Measurements from ENCODE around the gene NCAPD2. TPM values are rescaled to one million over a fixed set of nuclear protein-coding genes. Genes with fewer than 3 reads are reported as not detected.

Gene NCAPD2
- total RNA-seq, 6 experiments from 2014 or later = 42.2 to 75.9 (median 65.4) TPM

GRCh38 chr12:6500466-6500865, 6.6 kb downstream of the NCAPD2 start:
- Mint-ChIP-seq H3K4me3 (no peak overlapping the region), H3K36me3 (ENCODE audit: low read depth) (peaks cover 8% of the 10 kb centered on the region; the same call in 1 of the 2 replicates), H3K27ac (no peak overlapping the region; the same call in 1 of the 2 replicates), H3K9me3 (no peaks in the 10 kb centered on the region), H3K27me3 (ENCODE audit: insufficient read depth) (no peaks in the 10 kb centered on the region), H3K4me1 (ENCODE audit: low read depth) (peaks cover 3% of the 10 kb centered on the region)
- DNase-seq = no peak
- TF ChIP-seq, protein P1, sequence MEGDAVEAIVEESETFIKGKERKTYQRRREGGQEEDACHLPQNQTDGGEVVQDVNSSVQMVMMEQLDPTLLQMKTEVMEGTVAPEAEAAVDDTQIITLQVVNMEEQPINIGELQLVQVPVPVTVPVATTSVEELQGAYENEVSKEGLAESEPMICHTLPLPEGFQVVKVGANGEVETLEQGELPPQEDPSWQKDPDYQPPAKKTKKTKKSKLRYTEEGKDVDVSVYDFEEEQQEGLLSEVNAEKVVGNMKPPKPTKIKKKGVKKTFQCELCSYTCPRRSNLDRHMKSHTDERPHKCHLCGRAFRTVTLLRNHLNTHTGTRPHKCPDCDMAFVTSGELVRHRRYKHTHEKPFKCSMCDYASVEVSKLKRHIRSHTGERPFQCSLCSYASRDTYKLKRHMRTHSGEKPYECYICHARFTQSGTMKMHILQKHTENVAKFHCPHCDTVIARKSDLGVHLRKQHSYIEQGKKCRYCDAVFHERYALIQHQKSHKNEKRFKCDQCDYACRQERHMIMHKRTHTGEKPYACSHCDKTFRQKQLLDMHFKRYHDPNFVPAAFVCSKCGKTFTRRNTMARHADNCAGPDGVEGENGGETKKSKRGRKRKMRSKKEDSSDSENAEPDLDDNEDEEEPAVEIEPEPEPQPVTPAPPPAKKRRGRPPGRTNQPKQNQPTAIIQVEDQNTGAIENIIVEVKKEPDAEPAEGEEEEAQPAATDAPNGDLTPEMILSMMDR (IDR thresholded peaks at IDR 0.05) = no peak

DNA sequence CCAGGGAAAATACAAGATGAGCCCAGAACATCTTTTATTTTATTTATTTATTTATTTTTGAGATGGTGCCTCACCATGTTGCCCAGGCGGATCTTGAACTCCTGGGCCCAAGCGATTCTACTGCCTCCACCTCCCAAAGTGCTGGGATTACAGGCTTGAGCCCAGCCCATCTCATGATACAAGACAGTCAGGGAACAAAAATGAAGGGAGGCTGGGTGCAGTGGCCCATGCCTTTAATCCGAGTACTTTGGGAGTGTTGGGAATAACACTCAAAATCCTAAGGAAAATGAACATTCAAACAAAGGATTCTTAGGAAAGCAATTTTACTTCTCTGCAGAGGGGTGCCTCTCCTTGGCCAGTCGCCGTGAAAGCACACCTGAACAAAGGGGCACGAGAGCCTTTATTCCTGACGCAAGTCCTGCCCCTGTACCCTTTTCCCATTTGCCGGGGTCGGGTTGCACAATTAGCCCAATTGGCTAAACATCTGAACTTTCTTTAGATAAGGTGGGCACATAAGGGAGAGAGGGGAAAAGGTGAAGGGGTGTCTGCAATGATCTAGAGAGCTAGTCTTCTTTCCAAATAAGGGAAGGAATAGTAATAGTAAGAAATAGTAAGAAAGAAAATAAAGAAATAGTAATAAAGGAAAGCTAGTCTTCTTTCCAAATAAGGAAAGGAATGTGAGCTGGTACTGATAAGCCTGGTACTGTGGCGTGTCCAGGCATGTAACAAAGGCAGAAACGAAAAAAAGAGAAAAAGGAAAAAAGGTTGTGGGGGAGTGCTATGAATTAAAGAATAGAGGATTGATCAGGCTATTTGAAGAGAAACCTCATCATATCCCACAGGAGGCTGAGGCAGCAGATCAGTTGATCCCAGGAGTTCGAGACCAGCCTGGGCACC, 13.4 kb downstream of the NCAPD2 start:
- TF ChIP-seq, protein P1 (IDR thresholded peaks at IDR 0.05) = no peak
- no peak overlapping the region for H3K4me3 Mint-ChIP-seq
- H3K9me3 Mint-ChIP-seq = no peaks in the 10 kb centered on the region
- H3K27ac Mint-ChIP-seq = peak overlapping the region; percentile 85
- no peak for DNase-seq
- H3K36me3 Mint-ChIP-seq (ENCODE audit: low read depth) = peaks cover 35% of the 10 kb centered on the region
- peaks cover 9% of the 10 kb centered on the region for H3K4me1 Mint-ChIP-seq (ENCODE audit: low read depth)
- H3K27me3 Mint-ChIP-seq (ENCODE audit: insufficient read depth) = peaks cover 3% of the 10 kb centered on the region; the same call in 1 of the 2 replicates

DNA sequence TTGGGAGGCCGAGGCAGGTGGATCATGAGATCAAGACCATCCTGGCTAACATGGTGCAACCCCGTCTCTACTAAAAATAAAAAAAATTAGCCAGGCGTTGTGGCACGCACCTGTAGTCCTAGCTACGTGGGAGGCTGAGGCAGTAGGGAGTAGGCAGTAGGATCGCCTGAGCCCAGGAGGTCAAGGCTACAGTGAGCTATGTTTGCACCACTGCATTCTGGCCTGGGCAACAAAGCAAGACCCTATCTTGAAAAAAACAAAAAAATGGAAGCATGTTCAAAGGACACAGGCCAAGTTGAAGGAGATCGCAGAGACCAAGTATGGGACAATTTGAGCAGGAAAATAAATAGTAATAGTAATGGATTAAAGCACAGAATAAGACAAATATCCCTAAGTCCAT, 14.2 kb downstream of the NCAPD2 start:
- Mint-ChIP-seq H3K27me3 (ENCODE audit: insufficient read depth) (peaks cover 3% of the 10 kb centered on the region; the same call in 1 of the 2 replicates), H3K4me3 (no peak overlapping the region), H3K27ac (peak overlapping the region; percentile 85; the same call in 1 of the 2 replicates), H3K9me3 (no peaks in the 10 kb centered on the region), H3K36me3 (ENCODE audit: low read depth) (peaks cover 43% of the 10 kb centered on the region), H3K4me1 (ENCODE audit: low read depth) (peaks cover 9% of the 10 kb centered on the region)
- TF ChIP-seq, protein P1 (IDR thresholded peaks at IDR 0.05) = no peak
- no peak for DNase-seq

DNA sequence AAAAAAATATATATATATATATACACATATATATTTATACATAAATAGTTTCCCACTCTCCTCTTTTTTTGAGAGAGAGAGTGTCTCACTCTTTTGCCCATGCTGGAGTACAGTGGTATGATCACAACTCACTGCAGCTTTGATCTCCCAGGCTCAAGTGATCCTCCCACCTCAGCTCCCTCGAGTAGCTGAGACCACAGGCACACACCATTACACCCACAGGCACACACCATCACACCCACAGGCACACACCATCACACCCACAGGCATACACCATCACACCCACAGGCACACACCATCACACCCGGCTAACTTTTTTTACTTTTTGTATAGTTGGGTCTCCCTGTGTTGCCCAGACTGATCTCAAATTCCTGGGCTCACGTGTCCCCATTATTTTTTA, 26.3 kb downstream of the NCAPD2 start:
- H3K27me3 Mint-ChIP-seq (ENCODE audit: insufficient read depth) = no peaks in the 10 kb centered on the region; the same call in 1 of the 2 replicates
- H3K4me1 Mint-ChIP-seq (ENCODE audit: low read depth) = no peaks in the 10 kb centered on the region
- no peak for DNase-seq
- no peak overlapping the region for H3K27ac Mint-ChIP-seq
- no peak overlapping the region for H3K4me3 Mint-ChIP-seq
- H3K9me3 Mint-ChIP-seq = no peaks in the 10 kb centered on the region
- TF ChIP-seq, protein P1 (IDR thresholded peaks at IDR 0.05) = no peak
- peaks cover 31% of the 10 kb centered on the region for H3K36me3 Mint-ChIP-seq (ENCODE audit: low read depth)

GRCh38 chr12:6522193-6522592, 28.3 kb downstream of the NCAPD2 start:
- Mint-ChIP-seq H3K36me3 (ENCODE audit: low read depth) (peaks cover 22% of the 10 kb centered on the region), H3K27ac (no peak overlapping the region), H3K27me3 (ENCODE audit: insufficient read depth) (no peaks in the 10 kb centered on the region; the same call in 1 of the 2 replicates), H3K4me1 (ENCODE audit: low read depth) (no peaks in the 10 kb centered on the region), H3K9me3 (no peaks in the 10 kb centered on the region), H3K4me3 (no peak overlapping the region)
- TF ChIP-seq, protein P1 (IDR thresholded peaks at IDR 0.05) = no peak
- DNase-seq = no peak

Data from HFFc6 (cell line).